ENCODE results near the gene SLC49A4. TPM values are rescaled to one million over a fixed set of nuclear protein-coding genes. Genes with fewer than 3 reads are reported as not detected.

Gene SLC49A4
- total RNA-seq, 1 experiment from 2014 or later = 11.3 TPM

- Histone ChIP-seq H3K36me3 (ENCODE audit: control insufficient read depth in 1 of 2, insufficient read depth in 2 of 2, low read length in 2 of 2) (no peaks in the 10 kb centered on the region), H3K27ac (ENCODE audit: low read depth, low read length) (no peak overlapping the region), H3K9me2 (ENCODE audit: insufficient read depth) (no peaks in the 10 kb centered on the region), H3K27me3 (ENCODE audit: insufficient read depth, low read length) (no peaks in the 10 kb centered on the region), H3K4me2 (ENCODE audit: low read length) (no peak overlapping the region), H3K4me3 (replicated peaks in 1 of 2; ENCODE audit: low read depth in 1 of 2, low read length in 2 of 2) (no peak overlapping the region), H3K9ac (ENCODE audit: low read length) (no peak overlapping the region), H3K4me1 (ENCODE audit: control insufficient read depth in 1 of 2, insufficient read depth in 2 of 2, low read length in 2 of 2) (no peaks in the 10 kb centered on the region), H4K20me1 (ENCODE audit: insufficient read depth) (no peaks in the 10 kb centered on the region), H3K79me2 (ENCODE audit: insufficient read depth, low read length) (no peaks in the 10 kb centered on the region), H2AFZ (ENCODE audit: low read depth, low read length, poor library complexity, severe bottlenecking) (no peak overlapping the region), H3K9me3 (ENCODE audit: control insufficient read depth in 1 of 2, insufficient read depth in 1 of 2, low read depth in 1 of 2, low read length in 2 of 2) (no peaks in the 10 kb centered on the region)
- TF ChIP-seq MAX (IDR thresholded peaks at IDR 0.05) (no peak), RAD21 (IDR thresholded peaks at IDR 0.05; ENCODE audit: low read depth) (peak; percentile 65), CTCF (IDR thresholded peaks at IDR 0.05 in 2 of 3, conservative IDR thresholded peaks at IDR 0.05 in 1 of 3; ENCODE audit: borderline replicate concordance in 1 of 3, insufficient read depth in 1 of 3, low read depth in 2 of 3, low read length in 2 of 3) (peak; percentile 26 to 50 (median 50); a peak in 4 of 6 replicates), ZBTB33 (IDR thresholded peaks at IDR 0.05; ENCODE audit: extremely low read depth, insufficient replicate concordance, low read length) (no peak), CEBPB (IDR thresholded peaks at IDR 0.05; ENCODE audit: low read depth) (no peak), SIN3A (IDR thresholded peaks at IDR 0.05; ENCODE audit: low read depth) (no peak), SRF (IDR thresholded peaks at IDR 0.05; ENCODE audit: low read depth) (no peak), REST (IDR thresholded peaks at IDR 0.05; ENCODE audit: low read depth) (no peak), ATF3 (IDR thresholded peaks at IDR 0.05) (no peak)
- no TSS peak for BruUV-seq (replicated peaks)
- CTCF ChIA-PET = no interaction called here
- DNase-seq (ENCODE audit: low read depth, low spot score) (peak; percentile 15), ATAC-seq (no peak)
- POLR2A ChIA-PET = no interaction called here
- RAD21 ChIA-PET (ENCODE audit: low non-redundant PET in 1 of 2, low total read pairs in 2 of 2, uncharacterized antibody in 2 of 2, unreplicated experiment in 2 of 2) = no interaction called here
- intact Hi-C loops (cut with micrococcal nuclease) = loop anchor here (5.0 to 10.0 kb wide), 2 partner anchors 169 to 386 kb away; partner anchors contain the start of gene SEMA5B
Observed at GRCh38 chr3:122858373-122858772, 63.5 kb downstream of the SLC49A4 start.
